Esophagus squamous epithelium (tissue), 4 donors: ENCODE measurements around the gene SNAPC3.
"Not testable (repeated sequence)": the region's sequence is repeated elsewhere in the genome, so short reads cannot be mapped to it uniquely, and the experiment has no call there.

Experiments used
- POLR2A ChIP-seq, 4 donors: fragments of 450-650 bp; IDR thresholded peaks; one replicate each; pipeline ENCODE4 v1.6.1; 2017; ENCODE audit warnings: antibody characterized with exemption in 4 of 4, mild to moderate bottlenecking in 4 of 4, moderate library complexity in 3 of 4
- TF ChIP-seq, protein P1 (sequence below), 6 experiments: fragments of 450-650 bp in 4 of 6; fragments of 200-600 bp in 2 of 6; sonication (generic) in 2 of 6; IDR thresholded peaks; one replicate each; pipeline ENCODE4 v1.5.1; 2016 to 2019; ENCODE audit warnings: antibody characterized with exemption in 6 of 6, mild to moderate bottlenecking in 4 of 6, moderate library complexity in 4 of 6

DNA sequence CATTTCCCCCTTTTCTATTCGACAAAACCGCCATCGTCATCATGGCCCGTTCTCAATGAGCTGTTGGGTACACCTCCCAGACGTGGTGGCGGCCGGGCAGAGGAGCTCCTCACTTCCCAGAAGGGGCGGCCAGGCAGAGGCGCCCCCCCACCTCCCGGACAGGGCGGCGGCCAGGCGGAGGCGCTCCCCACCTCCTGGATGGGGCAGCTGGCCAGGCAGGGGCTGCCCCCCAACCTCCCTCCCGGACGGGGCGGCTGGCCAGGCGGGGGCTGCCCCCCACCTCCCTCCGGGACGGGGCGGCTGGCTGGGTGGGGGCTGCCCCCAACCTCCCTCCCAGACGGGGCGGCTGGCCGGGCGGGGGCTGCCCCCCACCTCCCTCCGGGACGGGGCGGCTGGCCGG lies 19.2 kb downstream of the SNAPC3 start:
- TF ChIP-seq, protein P1, sequence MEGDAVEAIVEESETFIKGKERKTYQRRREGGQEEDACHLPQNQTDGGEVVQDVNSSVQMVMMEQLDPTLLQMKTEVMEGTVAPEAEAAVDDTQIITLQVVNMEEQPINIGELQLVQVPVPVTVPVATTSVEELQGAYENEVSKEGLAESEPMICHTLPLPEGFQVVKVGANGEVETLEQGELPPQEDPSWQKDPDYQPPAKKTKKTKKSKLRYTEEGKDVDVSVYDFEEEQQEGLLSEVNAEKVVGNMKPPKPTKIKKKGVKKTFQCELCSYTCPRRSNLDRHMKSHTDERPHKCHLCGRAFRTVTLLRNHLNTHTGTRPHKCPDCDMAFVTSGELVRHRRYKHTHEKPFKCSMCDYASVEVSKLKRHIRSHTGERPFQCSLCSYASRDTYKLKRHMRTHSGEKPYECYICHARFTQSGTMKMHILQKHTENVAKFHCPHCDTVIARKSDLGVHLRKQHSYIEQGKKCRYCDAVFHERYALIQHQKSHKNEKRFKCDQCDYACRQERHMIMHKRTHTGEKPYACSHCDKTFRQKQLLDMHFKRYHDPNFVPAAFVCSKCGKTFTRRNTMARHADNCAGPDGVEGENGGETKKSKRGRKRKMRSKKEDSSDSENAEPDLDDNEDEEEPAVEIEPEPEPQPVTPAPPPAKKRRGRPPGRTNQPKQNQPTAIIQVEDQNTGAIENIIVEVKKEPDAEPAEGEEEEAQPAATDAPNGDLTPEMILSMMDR (IDR thresholded peaks at IDR 0.05): not testable (repeated sequence)
- not testable (repeated sequence) for TF ChIP-seq POLR2A (IDR thresholded peaks at IDR 0.05)
